Liver (tissue), 3 donors: Measurements from ENCODE around the gene TOX2.

Experiments used
- ATF3 ChIP-seq: IDR thresholded peaks from 2 replicates; pipeline ENCODE4 v1.6.1; 2016; ENCODE audit warnings: antibody characterized with exemption
- SP1 ChIP-seq: IDR thresholded peaks from 2 replicates; pipeline ENCODE4 v1.6.1; 2018; ENCODE audit warnings: antibody characterized with exemption, mild to moderate bottlenecking
- YY1 ChIP-seq: IDR thresholded peaks from 2 replicates; pipeline ENCODE4 v1.6.1; 2016; ENCODE audit warnings: antibody characterized with exemption, mild to moderate bottlenecking
- TF ChIP-seq, protein P1 (sequence below): fragments of 150-350 bp; IDR thresholded peaks from 2 replicates; pipeline ENCODE4 v1.5.1; 2017; ENCODE audit warnings: improper control_type of control experiment, low read depth, low read length; ENCODE audit not compliant: missing input control
- donor health status: healthy.
- donor health status: healthy.

DNA sequence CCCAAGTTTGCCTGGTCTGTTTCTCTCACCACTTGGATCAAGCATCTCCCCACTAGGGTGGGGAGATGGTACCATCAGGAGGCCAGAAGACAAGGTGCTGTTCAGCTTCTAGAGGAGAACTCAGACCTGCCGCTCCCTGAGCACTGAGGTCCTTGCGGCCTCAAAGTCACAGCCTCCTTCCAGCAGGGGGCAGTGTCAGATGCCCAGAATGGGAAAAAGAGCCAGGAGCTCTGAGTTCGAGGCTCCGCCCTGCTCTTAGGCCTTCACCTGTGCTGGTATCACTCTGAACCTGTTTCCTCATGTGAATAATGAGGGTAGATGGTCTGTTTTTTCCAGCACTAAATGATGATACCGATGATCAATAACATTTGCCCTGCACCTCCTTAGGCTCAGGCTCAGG, 68.7 kb downstream of the TOX2 start:
- TF ChIP-seq, protein P1, sequence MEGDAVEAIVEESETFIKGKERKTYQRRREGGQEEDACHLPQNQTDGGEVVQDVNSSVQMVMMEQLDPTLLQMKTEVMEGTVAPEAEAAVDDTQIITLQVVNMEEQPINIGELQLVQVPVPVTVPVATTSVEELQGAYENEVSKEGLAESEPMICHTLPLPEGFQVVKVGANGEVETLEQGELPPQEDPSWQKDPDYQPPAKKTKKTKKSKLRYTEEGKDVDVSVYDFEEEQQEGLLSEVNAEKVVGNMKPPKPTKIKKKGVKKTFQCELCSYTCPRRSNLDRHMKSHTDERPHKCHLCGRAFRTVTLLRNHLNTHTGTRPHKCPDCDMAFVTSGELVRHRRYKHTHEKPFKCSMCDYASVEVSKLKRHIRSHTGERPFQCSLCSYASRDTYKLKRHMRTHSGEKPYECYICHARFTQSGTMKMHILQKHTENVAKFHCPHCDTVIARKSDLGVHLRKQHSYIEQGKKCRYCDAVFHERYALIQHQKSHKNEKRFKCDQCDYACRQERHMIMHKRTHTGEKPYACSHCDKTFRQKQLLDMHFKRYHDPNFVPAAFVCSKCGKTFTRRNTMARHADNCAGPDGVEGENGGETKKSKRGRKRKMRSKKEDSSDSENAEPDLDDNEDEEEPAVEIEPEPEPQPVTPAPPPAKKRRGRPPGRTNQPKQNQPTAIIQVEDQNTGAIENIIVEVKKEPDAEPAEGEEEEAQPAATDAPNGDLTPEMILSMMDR: no peak
- TF ChIP-seq YY1 (no peak), ATF3 (no peak), SP1 (no peak)
